ENCODE results near the gene RPL12. TPM values are rescaled to one million over a fixed set of nuclear protein-coding genes. Genes with fewer than 3 reads are reported as not detected.

Gene RPL12
- total and polyA plus RNA-seq, 10 donors, result 1,013 to 9,017 (median 1,657) TPM

GRCh38 chr9:127444283-127444920 lies 6.8 kb downstream of the RPL12 start:
- no peak for DNase-seq
- Histone ChIP-seq H3K4me3 (no peak overlapping the region), H3K27ac (no peak overlapping the region), H3K4me1 (peaks cover 7 to 25% (median 12%) of the 10 kb centered on the region in 6 donors), H3K27me3 (replicated peaks in 1 of 7) (no peaks in the 10 kb centered on the region), H3K36me3 (peaks cover 0 to 100% (median 94%) of the 10 kb centered on the region in 6 donors), H3K9me3 (peaks cover 0 to 14% (median 0%) of the 10 kb centered on the region in 8 donors)
- 87 to 99% (median 94%) methylated on average over 14 to 17 of the region's 17 CpGs for WGBS, 5 donors
- intact Hi-C loops (cut with DNase I; ENCODE audit: low total_unique reads), result no loop called here
- TF ChIP-seq POLR2AphosphoS5 (IDR thresholded peaks at IDR 0.05) (no peak), CTCF (IDR thresholded peaks at IDR 0.05 in 8 of 11, conservative IDR thresholded peaks at IDR 0.05 in 3 of 11) (no peak), POLR2A (IDR thresholded peaks at IDR 0.05) (no peak)

GRCh38 chr9:127438394-127438793 lies 12.8 kb downstream of the RPL12 start:
- peaks cover 3 to 100% (median 93%) of the 10 kb centered on the region in 6 donors for H3K36me3 ChIP-seq
- WGBS, 5 donors, result 95 to 97% (median 96%) methylated on average over 9 of the region's 9 CpGs
- H3K27me3 ChIP-seq (replicated peaks in 1 of 7), result no peaks in the 10 kb centered on the region
- DNase-seq, result no peak
- H3K27ac ChIP-seq, result no peak overlapping the region
- TF ChIP-seq POLR2AphosphoS5 (IDR thresholded peaks at IDR 0.05), result no peak
- no peak for TF ChIP-seq CTCF (IDR thresholded peaks at IDR 0.05 in 8 of 11, conservative IDR thresholded peaks at IDR 0.05 in 3 of 11)
- TF ChIP-seq POLR2A (IDR thresholded peaks at IDR 0.05), result no peak
- H3K4me3 ChIP-seq, result no peak overlapping the region
- no peaks in the 10 kb centered on the region for H3K9me3 ChIP-seq
- no peaks in the 10 kb centered on the region for H3K4me1 ChIP-seq
- intact Hi-C loops (cut with DNase I; ENCODE audit: low total_unique reads), result no loop called here

- 80 to 87% (median 86%) methylated on average over 11 to 12 of the region's 12 CpGs for WGBS, 5 donors
- TF ChIP-seq POLR2AphosphoS5 (IDR thresholded peaks at IDR 0.05) (no peak), POLR2A (IDR thresholded peaks at IDR 0.05) (no peak), CTCF (IDR thresholded peaks at IDR 0.05 in 8 of 11, conservative IDR thresholded peaks at IDR 0.05 in 3 of 11) (no peak)
- H3K4me1 ChIP-seq, result no peaks in the 10 kb centered on the region
- intact Hi-C loops (cut with DNase I; ENCODE audit: low total_unique reads), result no loop called here
- DNase-seq, result no peak
- no peaks in the 10 kb centered on the region for H3K9me3 ChIP-seq
- peaks cover 7 to 100% (median 92%) of the 10 kb centered on the region in 6 donors for H3K36me3 ChIP-seq
- no peaks in the 10 kb centered on the region for H3K27me3 ChIP-seq (replicated peaks in 1 of 7)
- no peak overlapping the region for H3K4me3 ChIP-seq
- H3K27ac ChIP-seq, result peak overlapping the region in 1 of 8 donors; percentile 16
Measured at GRCh38 chr9:127437497-127438264, 13.5 kb downstream of the RPL12 start.

GRCh38 chr9:127430415-127430814 lies 20.8 kb downstream of the RPL12 start:
- no peak for DNase-seq
- Histone ChIP-seq H3K4me1 (peaks cover 15 to 31% (median 16%) of the 10 kb centered on the region in 6 donors), H3K9me3 (no peaks in the 10 kb centered on the region), H3K36me3 (peaks cover 5 to 78% (median 53%) of the 10 kb centered on the region in 6 donors), H3K27me3 (replicated peaks in 1 of 7) (no peaks in the 10 kb centered on the region), H3K27ac (no peak overlapping the region), H3K4me3 (no peak overlapping the region)
- intact Hi-C loops (cut with DNase I; ENCODE audit: low total_unique reads), result no loop called here
- WGBS, 5 donors, result 95 to 97% (median 95%) methylated on average over 8 of the region's 8 CpGs
- TF ChIP-seq POLR2A (IDR thresholded peaks at IDR 0.05) (no peak), POLR2AphosphoS5 (IDR thresholded peaks at IDR 0.05) (no peak), CTCF (IDR thresholded peaks at IDR 0.05 in 8 of 11, conservative IDR thresholded peaks at IDR 0.05 in 3 of 11) (no peak)
